SU-DHL-6 (cell line): ENCODE results near the gene SYNCRIP.

ENCODE experiments used
- EZH2phosphoT487 ChIP-seq: fragments of 200-600 bp; sonication (generic), shearing (Covaris generic); conservative IDR thresholded peaks from 2 replicates; pipeline ENCODE4 v1.6.1; 2018; ENCODE audit warnings: mild to moderate bottlenecking, antibody characterized with exemption, low read length, moderate library complexity, mixed read lengths
- TF ChIP-seq, protein P1 (sequence below): fragments of 200-600 bp; sonication (generic); IDR thresholded peaks from one replicate; pipeline ENCODE4 v1.5.1; 2017; ENCODE audit warnings: antibody characterized with exemption, mild to moderate bottlenecking, low read length, moderate library complexity; ENCODE audit not compliant: insufficient read depth, poor library complexity, severe bottlenecking

DNA sequence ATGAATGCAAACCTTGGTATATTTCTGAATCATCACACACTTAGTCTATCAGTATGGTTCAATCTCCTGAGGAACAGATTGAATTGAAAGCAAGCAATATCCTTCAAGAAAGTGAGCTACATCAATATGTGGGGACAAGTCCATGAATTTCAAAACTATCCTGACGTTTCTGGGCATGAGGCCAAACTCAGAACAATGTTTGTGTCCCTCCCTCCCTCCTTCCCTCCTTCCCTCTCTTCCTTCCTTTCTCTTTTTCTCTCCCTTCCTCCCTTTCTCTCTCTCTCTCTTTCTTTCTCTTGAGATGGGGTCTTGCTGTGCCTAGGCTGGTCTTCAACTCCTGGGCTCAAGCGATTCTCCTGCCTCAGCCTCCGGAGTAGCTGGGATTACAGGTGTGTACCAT, 27.9 kb upstream of the SYNCRIP start:
- TF ChIP-seq, protein P1, sequence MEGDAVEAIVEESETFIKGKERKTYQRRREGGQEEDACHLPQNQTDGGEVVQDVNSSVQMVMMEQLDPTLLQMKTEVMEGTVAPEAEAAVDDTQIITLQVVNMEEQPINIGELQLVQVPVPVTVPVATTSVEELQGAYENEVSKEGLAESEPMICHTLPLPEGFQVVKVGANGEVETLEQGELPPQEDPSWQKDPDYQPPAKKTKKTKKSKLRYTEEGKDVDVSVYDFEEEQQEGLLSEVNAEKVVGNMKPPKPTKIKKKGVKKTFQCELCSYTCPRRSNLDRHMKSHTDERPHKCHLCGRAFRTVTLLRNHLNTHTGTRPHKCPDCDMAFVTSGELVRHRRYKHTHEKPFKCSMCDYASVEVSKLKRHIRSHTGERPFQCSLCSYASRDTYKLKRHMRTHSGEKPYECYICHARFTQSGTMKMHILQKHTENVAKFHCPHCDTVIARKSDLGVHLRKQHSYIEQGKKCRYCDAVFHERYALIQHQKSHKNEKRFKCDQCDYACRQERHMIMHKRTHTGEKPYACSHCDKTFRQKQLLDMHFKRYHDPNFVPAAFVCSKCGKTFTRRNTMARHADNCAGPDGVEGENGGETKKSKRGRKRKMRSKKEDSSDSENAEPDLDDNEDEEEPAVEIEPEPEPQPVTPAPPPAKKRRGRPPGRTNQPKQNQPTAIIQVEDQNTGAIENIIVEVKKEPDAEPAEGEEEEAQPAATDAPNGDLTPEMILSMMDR, result no peak
- TF ChIP-seq EZH2phosphoT487, result no peak
